HT-29 (cell line): ENCODE measurements around the gene BAIAP2L1. TPM values are rescaled to one million over a fixed set of nuclear protein-coding genes. Genes with fewer than 3 reads are reported as not detected.

ENCODE experiments used
- DNase-seq: peaks from one replicate; pipeline ENCODE4 v3.0.0-alpha.2; 2015; ENCODE audit warnings: low spot score
- total RNA-seq: library from RNA; depleted of rRNA; stranded (reverse); fragments of >200 nt; shearing (Covaris generic); gene quantifications from 2 replicates; pipeline ENCODE4 v1.2.3, GENCODE V29; 2014

Gene BAIAP2L1
- total RNA-seq, 1 experiment from 2014 or later, result 48.0 TPM

DNA sequence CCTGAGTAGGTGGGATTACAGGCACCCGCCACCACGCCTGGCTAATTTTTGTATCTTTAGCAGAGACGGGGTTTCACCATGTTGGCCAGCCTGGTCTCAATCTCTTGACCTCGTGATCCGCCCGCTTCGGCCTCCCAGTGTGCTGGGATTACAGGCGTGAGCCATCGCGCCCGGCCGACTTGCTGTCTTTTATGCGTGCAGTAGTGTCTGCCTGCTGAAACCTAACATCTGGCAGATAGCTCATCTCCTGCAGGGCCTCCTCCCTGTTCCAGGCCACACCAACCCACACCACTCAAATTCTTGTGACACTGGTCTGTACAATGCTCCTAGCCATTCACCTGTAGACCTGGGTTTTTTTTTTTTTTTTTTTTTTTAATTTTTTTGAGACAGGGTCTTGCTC lies 41.5 kb downstream of the BAIAP2L1 start:
- no peak for DNase-seq

DNA sequence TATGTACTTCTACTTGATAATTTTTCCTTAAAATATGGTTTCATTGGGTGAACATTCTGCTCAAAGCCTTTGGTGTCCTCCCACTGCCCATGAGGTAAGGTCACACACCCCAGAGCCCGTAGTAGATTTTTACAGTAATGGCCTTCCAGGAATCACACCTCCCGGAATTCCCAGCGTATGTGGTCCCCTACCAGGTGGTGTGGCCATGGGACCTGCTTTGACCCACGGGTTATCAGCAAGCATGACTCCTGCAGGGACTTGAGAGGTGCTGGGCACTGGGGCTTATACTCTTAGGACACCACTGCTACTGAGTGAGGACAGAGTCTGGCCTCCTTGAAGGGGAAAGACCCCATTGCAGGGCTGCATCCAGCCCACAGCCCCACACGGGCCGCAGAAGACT lies 42.2 kb downstream of the BAIAP2L1 start:
- no peak for DNase-seq

DNA sequence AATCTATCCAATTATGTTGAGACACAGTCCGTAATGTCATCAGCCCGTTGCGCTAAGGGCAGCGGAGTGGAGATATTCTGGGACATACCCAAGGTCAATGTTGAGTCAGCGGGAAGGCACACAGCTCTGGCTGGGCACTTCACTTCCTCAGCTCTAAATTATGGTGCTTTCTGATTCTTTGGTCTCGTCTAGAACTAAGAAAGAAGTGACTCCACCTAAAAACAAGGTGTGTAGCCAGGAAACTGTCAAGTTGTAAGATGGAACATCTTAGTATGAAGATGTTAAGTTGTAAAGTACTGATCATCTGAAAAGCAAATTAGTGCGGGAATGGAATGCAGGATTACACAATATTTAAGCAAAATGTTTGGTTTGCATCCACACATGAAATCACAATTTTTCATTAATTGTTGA lies 43.1 kb downstream of the BAIAP2L1 start:
- no peak for DNase-seq

DNA sequence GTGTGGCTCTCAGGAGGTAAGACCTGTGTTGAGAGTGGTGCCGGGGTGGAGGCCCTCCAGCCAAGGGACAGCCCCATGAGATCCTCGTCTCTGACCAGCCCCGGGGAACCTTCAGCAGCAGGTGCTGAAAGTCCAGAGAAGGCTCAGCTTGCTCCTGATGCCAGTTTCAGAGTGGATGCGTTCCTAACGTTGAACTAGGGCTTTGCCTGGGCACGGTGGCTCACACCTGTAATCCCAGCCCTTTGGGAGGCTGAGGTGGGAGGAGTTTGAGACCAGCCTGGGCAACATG lies 45.7 kb downstream of the BAIAP2L1 start:
- no peak for DNase-seq

DNA sequence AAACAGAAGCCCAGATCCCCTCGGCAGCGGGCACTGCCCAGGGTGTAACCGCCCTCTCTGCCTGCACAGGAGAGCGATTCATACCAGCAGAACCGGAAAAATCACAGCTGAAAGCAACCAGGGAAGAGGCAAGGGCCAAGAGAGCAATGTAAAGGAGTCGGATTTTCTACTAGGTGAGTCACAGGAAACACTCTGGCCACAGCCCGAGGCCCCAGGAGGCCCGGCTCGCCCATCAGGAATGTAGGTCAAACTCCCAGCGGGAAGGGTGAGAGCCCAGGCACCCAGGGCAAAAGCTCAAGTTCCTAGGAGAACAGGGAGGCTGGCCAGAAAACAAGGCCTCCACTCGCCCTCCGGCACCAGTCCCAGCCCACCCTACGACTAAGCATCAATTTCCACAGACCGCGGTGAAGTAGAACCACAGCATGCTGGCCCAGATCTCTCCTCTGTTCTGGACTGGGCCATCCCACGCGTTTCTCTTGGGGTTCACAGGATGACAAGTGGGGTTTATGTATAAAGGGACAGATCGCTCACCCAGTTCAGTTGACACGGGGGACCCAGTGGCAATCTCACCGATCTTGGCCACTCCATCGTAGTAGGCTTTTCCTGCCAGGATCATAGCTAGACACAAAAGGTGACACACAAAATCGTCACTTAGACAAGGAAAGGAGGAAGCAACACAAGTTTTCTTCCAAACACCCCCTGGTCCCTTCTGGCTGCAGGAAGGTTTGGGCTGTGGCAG lies 46.2 kb downstream of the BAIAP2L1 start:
- DNase-seq, result peak; percentile 97

DNA sequence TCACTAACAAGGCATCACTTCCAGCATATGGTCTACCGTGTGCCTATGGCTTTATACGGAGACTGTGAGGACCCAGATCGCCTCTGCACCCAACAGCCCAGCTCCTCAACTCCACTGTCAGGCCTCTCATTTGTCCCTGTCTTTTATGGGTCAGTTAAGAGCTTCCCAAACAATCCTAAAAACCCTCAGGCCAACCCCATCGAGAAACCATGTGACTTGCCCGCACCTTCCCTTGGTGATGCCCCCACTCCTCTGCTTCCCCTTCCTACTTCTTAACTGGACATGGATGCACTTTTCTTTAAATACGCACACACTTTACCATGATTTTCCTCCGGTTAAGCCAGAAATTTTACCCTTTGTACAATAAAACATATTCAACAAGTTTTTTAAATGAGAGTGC lies 46.8 kb downstream of the BAIAP2L1 start:
- no peak for DNase-seq

DNA sequence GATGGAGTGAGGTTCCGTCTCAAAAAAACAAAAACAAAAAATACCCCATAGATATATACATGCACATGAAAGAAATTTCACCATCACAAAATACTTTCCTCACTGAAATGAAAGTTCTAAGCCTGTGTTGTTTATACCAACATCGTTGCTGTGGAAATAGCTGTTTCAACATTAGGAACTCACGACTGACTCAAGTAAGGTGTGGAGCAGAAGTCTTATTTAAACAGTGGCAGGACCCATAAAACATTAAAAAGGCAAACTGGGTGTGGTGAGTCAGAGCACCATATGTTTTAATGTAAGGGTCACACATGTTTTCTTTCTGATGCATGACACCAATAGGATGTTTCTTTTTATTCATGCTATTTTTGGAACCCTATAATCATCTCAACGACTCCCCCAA lies 48.3 kb downstream of the BAIAP2L1 start:
- peak; percentile 92 for DNase-seq

DNA sequence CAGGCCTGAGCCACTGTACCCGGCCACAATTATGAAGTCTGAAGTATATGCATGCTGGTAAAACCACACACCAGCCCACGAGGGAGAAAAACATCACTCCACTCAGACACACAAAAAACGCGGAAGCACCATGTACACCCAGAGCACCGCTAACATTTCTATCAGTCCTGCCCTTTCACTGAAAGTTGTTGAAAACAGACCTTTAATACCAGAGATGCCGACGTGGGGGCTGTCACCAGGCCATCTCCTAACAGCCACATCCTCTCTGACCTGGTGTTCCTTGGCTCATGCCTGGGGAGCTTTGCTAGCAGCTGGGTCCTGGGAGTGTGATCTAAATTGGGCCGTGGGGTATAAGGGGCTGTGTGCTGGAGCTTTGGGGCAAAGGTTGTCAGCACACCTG lies 49.8 kb downstream of the BAIAP2L1 start:
- DNase-seq, result no peak

DNA sequence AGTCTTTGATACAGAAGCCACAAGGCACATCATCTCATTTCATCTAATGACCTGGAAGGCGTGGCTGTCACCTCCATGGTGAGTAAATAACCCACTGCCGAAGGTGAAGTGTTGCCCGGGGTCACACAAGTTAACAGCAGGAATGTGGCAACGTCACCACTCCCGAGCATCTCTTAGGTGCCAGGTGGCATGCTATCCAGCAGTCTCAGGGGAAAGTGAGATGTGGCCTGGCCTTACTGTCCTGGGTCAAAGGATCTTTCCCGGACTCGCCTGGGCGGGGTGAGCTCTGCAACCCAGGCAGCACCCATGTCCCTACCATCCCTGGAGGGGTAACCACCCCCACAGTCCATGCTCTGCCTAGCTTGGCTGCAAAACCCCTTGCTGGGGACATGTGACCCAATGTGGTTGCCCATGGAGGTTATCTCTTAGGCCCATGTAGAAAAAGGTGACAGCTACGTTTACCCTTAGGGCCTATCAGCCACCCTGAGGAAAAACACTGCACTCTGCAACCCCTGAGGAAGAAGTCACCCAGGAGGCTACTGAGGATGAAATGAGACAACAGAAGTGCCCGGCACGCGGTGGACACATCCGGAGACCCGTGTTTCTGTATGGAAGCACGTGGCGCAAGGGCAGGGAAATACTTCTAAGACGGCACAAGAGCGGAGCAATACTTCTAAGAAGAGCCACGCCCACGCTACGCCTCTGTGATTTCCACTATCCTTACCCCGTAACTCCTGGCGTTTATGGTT lies 52.0 kb downstream of the BAIAP2L1 start:
- peak; percentile 56 for DNase-seq

DNA sequence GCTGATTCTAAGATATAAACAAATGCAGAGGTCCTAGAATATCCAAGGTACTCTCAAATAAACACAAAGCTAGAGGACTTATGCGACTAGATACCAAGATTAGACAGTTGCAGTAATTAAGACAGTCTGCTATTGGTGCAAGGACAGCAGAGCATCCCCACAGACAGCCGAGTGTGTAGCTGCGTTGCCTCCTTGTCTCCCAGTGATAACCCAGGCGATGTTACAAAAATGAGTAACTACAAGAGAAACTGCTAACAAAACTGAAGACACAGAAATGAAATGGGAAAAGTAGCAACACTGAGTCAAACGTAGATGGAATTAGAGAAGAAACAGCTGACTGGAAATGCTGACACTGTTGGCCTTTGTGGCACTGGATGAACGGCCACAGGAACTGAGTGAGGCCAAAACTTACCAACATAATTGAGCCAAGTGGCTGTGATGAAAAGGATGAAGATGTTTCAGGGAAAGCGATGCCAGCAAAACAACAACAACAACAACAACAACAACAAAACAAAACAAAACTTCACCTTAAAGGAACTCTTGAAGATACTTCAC lies 54.3 kb downstream of the BAIAP2L1 start:
- no peak for DNase-seq

DNA sequence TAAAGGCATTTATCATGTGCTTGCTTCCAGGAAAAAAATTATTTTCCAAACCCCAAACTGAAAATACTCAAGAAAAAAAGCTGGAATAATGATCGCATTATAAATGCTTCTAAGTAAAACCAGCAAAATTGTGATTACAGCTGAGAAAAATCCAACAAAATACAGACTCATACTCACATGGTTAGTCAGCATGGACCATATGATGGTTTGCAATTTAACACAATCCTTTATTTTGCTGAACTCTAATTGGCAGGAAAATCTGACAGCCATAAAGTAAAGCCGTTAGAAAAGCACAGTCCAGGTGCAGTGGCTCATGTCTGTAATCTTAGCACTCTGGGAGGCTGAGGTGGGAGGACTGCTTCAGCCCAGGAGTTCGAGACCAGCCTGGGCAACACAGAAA lies 59.8 kb downstream of the BAIAP2L1 start:
- no peak for DNase-seq

DNA sequence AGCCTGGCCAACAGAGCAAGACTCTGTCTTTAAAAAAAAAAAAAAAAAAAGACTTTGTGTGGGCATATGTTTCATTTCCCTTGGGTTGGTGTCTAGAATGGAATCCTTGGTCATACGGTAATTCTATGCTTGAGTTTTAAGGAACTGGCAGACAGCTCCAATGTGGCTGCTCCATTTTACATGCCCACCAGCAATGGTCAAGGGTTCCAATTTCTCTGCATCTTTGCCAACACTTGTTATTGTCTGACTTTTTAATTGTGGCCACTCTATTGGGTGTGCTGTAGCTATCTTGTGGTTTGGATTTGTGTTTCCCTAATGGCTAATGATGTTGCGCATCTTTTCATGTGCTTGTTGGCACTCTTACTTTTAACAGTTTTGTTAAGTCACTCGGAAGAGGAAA lies 61.8 kb downstream of the BAIAP2L1 start:
- DNase-seq, result no peak

DNA sequence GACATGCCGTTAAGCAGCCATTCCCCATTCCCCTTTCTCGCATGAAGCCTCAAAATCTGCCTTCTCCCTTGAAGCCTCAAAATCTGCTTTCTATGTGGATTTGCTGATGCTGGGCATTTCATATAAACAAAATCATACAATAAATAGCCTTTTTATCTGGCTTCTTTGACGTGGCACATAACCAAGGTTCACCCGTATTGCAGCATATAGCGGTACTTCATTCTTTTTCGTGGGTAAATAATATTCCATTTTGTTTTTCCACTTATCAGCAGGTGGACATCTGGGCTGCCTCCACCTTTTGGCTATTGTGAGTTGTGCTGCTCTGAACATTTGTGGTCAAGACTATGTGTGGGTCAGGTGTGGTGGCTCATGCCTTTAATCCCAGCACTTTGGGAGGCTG lies 62.4 kb downstream of the BAIAP2L1 start:
- no peak for DNase-seq

DNA sequence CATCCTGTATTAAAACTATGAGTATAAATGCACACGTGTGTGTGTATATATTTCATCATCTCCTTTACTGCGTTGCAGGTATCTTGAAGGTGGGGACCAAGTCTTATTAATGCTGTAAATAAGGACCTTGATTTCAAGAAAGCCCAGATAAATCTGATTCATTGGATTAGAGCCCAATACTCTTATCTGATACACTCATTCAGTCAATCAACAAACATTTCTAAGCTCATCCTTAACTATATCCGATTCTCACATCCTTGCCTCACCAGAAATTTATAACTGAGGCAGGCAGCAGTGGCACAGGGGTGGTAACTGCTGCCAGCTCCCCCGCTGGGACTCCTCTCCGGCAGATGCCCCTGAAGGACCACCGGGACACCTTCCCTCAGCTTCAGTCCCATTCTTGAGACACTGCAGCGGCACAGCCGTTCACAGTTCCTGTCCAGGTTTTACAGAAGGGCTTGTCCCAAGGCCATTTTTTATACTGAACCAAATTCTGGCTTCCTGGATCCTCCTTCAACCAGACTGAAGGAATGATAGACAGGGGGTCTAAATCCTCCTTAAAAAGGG lies 65.4 kb downstream of the BAIAP2L1 start:
- no peak for DNase-seq

DNA sequence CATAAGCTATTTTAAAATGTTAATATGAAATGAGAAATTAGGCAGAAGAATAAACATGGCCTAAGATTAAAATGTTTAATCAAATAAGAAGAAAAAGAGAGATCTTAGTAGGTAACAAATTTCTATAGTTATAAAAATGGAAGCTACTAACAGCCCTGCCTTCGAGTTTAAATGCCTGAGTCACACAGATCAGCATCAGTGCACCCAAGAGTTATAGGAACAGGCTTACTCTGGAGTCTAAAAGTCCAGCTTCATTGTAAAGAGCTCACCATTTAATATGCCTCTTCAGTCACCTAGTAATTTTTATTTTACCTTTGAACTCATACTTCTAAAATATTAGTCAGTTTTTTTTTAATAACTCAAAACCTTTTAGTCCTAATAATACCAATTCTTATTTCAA lies 66.8 kb downstream of the BAIAP2L1 start:
- DNase-seq, result no peak

DNA sequence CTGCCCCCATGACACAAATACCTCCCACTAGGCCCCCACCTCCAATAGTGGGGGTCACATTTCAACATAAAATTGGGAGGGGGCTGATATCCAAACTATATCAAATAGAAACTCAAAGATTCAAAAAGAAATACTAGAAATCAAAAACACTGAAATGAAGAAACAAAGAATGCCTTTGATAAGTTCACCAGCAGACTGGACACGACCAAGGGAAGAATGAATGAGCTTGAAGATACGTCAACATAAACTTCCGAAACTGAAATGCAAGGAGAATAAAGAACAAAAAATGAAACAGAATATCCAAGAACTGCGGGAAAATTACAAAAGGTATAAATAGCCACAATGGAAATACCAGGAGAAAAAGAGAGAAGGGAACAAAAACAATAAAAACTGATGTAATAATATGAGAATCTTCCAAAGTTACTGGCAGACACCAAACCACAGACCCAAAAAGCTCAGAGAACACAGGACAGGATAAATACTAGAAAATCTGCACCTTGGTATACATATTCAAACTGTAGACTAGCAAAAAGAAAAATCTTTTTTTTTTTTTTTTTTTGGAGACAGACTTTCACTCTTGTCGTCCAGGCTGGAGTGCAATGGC lies 69.9 kb downstream of the BAIAP2L1 start:
- DNase-seq, result no peak

DNA sequence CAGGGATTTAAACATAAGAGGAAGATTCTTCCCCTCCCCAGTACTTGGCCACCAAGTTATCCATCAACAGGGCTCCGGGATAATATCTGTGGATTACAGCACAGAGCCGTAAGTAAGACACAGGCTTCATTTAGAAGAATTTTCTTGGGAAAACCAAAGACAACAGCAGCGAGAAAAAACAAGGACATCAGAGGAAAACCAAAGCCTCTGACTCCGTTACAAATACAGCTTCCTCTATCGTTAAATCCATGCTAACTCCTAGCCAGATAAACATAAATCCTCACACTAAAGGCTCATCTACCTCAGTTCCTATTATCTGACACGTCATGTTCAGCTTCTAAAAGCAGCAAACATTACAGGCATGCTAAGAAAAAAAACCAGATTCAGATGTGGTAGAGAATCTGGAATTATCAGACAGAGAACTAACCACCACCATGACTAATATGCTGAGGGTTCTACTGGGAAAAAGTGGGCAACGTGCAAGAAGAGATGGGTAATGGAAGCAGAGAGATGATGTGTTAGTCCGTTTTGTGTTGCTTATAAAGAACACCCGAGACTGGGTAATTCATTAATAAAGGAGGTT lies 71.0 kb downstream of the BAIAP2L1 start:
- DNase-seq, result no peak

DNA sequence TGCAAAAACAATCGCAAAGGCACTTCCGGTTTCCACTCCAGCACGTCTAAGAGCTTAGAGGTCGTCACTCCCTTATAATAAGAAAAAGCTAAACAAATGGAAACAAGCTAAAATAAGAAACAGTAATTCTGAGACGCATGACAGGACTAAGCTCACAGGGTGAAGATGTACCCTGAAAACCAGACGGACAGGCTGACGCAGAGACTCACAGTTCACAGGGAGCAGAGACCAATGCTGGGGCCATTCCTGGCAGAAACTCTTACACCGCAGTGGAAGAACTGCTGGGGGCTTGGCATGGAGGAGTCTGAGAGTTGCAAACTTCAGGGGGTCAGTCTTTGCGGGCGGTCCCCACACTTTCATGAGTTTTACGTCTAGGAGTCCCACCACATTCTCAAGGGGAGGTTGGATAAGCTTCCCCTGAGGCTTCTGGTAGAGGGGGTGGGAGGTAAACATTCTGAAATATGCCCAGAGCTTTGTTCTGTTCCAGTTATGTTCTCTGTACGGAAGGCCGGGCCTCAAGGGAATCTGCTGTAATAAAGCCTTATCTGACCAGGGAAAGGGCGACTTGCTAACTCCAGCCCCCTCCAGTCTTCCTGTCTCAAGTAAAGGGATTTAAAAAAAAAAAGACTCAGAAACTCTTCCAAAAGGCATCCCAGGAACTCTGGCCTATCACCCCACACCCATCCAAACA lies 71.6 kb downstream of the BAIAP2L1 start:
- no peak for DNase-seq

DNA sequence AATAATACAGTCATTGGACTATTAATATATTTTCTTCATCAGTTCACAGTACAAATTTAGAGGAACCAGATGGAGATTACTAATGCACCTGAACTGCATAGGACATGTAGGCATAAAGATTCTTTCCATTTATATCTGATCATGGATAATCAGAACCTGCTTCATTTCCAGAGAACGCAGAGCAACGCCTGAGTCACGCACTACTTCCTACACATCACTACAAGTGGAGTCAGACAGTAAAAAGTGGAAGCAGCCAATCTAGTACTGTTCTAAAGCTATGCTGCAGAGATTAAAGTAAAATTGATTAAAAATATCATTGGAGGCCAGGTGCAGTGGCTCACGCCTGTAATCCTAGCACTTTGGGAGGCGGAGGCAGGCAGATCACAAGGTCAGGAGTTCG lies 76.1 kb downstream of the BAIAP2L1 start:
- no peak for DNase-seq

DNA sequence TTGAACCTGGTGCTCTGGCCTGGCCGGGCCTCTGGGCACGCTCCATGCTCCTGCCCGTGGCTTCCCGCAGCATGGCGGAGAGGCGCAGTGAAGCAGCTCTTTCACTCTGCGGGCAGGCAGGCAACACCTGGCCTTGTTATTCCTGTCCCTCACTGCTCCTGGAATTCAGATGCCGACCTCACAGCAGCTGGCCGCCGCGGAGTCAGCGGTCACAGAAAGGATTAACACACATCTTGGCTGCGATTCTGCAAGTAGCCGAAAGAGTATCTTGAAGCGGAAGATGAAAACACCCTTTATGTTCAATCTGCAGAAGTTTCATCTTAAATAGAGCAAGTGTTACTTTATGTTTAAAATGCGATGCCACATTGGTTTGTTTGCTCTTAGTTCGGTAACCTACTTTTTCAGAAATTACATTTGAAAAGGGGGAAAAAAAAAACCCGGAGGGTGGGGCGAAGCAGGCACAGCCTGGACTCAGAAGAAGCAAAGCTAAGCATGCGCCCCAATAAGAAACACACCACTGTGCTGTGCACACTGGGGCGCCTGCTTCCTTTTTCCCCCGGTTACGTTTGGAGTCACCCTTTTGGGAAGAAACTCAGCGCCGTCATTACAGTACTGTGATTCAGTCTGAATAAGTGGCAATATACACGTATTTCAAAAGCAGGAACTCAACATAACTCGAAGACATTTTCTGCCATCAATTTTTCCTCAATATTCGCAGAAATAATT lies 77.1 kb downstream of the BAIAP2L1 start:
- no peak for DNase-seq
